Measurements from ENCODE around the gene SMTNL2.

SMTNL2 gene

DNA sequence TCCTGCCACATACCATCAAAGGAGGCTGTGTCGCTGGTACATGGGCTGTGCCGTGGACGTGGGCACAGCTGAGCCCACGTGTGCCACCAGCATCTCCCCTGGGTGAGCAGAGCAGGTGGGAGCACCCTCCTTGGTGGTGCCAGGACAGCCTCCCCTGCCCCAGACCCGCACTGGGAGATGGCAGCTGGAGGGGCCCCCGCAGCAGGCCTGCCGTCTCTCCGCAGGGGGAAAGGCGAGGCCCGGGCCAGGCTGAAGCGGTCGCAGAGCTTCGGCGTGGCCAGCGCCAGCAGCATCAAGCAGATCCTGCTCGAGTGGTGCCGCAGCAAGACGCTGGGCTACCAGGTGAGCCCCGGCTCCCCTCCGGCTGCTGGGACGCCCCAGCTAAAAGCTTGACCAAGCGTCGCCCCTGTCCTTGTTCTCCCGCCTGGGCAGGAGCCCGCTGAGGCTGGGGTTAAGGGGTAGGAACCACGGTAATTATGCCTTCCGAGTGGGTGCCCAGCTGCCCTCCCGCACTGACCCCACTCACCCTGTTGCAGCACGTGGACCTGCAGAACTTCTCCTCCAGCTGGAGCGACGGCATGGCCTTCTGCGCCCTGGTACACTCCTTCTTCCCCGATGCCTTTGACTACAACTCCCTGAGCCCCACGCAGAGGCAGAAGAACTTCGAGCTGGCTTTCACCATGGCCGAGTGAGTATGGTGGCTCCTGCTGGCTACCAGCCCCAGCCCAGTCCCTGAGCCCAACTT is 12.5 kb downstream of the SMTNL2 start:
- Histone ChIP-seq H2BK12ac (ENCODE audit: low read length in 2 of 2) (no peak overlapping the region), H3K4me2 (ENCODE audit: low read length, poor library complexity, severe bottlenecking) (no peak overlapping the region), H3K4ac (ENCODE audit: low read depth in 1 of 2, low read length in 2 of 2) (no peak overlapping the region), H3K4me1 (ENCODE audit: control insufficient read depth, insufficient read depth, low read depth, low read length) (peaks cover 25% of the 10 kb centered on the region), H3K23ac (ENCODE audit: low read length in 2 of 2) (no peak overlapping the region), H2AFZ (ENCODE audit: low read depth, low read length) (no peak overlapping the region), H3K18ac (ENCODE audit: low read depth in 1 of 2, low read length in 2 of 2) (no peak overlapping the region), H2BK5ac (ENCODE audit: low read depth, low read length, poor library complexity, severe bottlenecking) (no peak overlapping the region), H4K91ac (ENCODE audit: low read length) (no peak overlapping the region), H3K14ac (ENCODE audit: low read length in 2 of 2) (peak overlapping the region in 1 of 2 experiments; percentile 82), H3K36me3 (ENCODE audit: control insufficient read depth in 1 of 2, insufficient read depth in 2 of 2, low read depth in 1 of 2, low read length in 2 of 2) (peaks cover 0 to 26% of the 10 kb centered on the region in 2 experiments), H3K4me3 (ENCODE audit: insufficient read depth in 1 of 2, low read depth in 1 of 2, low read length in 2 of 2) (no peak overlapping the region), H4K8ac (ENCODE audit: low read length) (no peak overlapping the region), H3K27me3 (ENCODE audit: control insufficient read depth in 1 of 2, insufficient read depth in 1 of 2, low read length in 2 of 2) (peaks cover 26 to 30% of the 10 kb centered on the region in 2 experiments), H2BK15ac (ENCODE audit: low read depth, poor library complexity, severe bottlenecking) (no peak overlapping the region), H2BK120ac (ENCODE audit: low read depth, low read length) (no peak overlapping the region), H3K79me1 (replicated peaks; ENCODE audit: low read length, poor library complexity, severe bottlenecking) (no peaks in the 10 kb centered on the region), H3K9ac (ENCODE audit: low read length) (no peak overlapping the region), H2AK5ac (ENCODE audit: low read length, severe bottlenecking) (no peak overlapping the region), H3K9me3 (ENCODE audit: control insufficient read depth, low read length) (no peaks in the 10 kb centered on the region), H3K27ac (ENCODE audit: low read length, poor library complexity, severe bottlenecking) (no peak overlapping the region)
- 94% methylated on average over 36 of the region's 36 CpGs for WGBS
- DNase-seq: no peak

- Histone ChIP-seq H3K9ac (ENCODE audit: low read length) (no peak overlapping the region), H4K8ac (ENCODE audit: low read length) (no peak overlapping the region), H2BK15ac (ENCODE audit: low read depth, poor library complexity, severe bottlenecking) (peak overlapping the region; percentile 36), H2AK5ac (ENCODE audit: low read length, severe bottlenecking) (peak overlapping the region; percentile 53), H3K27ac (ENCODE audit: low read length, poor library complexity, severe bottlenecking) (no peak overlapping the region), H3K4ac (ENCODE audit: low read depth in 1 of 2, low read length in 2 of 2) (no peak overlapping the region), H3K14ac (ENCODE audit: low read length in 2 of 2) (no peak overlapping the region), H3K4me1 (ENCODE audit: control insufficient read depth, insufficient read depth, low read depth, low read length) (peaks cover 24% of the 10 kb centered on the region), H3K27me3 (ENCODE audit: control insufficient read depth in 1 of 2, insufficient read depth in 1 of 2, low read length in 2 of 2) (peaks cover 24 to 25% of the 10 kb centered on the region in 2 experiments), H3K36me3 (ENCODE audit: control insufficient read depth in 1 of 2, insufficient read depth in 2 of 2, low read depth in 1 of 2, low read length in 2 of 2) (peaks cover 0 to 26% of the 10 kb centered on the region in 2 experiments), H2BK5ac (ENCODE audit: low read depth, low read length, poor library complexity, severe bottlenecking) (no peak overlapping the region), H3K4me3 (ENCODE audit: insufficient read depth in 1 of 2, low read depth in 1 of 2, low read length in 2 of 2) (no peak overlapping the region), H3K4me2 (ENCODE audit: low read length, poor library complexity, severe bottlenecking) (no peak overlapping the region), H3K18ac (ENCODE audit: low read depth in 1 of 2, low read length in 2 of 2) (no peak overlapping the region), H3K9me3 (ENCODE audit: control insufficient read depth, low read length) (no peaks in the 10 kb centered on the region), H2AFZ (ENCODE audit: low read depth, low read length) (no peak overlapping the region), H2BK12ac (ENCODE audit: low read length in 2 of 2) (no peak overlapping the region), H4K91ac (ENCODE audit: low read length) (no peak overlapping the region), H3K23ac (ENCODE audit: low read length in 2 of 2) (no peak overlapping the region), H3K79me1 (replicated peaks; ENCODE audit: low read length, poor library complexity, severe bottlenecking) (no peaks in the 10 kb centered on the region), H2BK120ac (ENCODE audit: low read depth, low read length) (no peak overlapping the region)
- DNase-seq: no peak
- 66% methylated on average over 13 of the region's 13 CpGs for WGBS
These were observed 13.6 kb downstream of the SMTNL2 start for GRCh38 chr17:4597975-4598374.

GRCh38 chr17:4598776-4599504 is 14.6 kb downstream of the SMTNL2 start:
- Histone ChIP-seq H3K23ac (ENCODE audit: low read length in 2 of 2) (no peak overlapping the region), H3K14ac (ENCODE audit: low read length in 2 of 2) (peak overlapping the region in 1 of 2 experiments; percentile 68), H3K36me3 (ENCODE audit: control insufficient read depth in 1 of 2, insufficient read depth in 2 of 2, low read depth in 1 of 2, low read length in 2 of 2) (peaks cover 0 to 26% of the 10 kb centered on the region in 2 experiments), H4K8ac (ENCODE audit: low read length) (no peak overlapping the region), H2BK5ac (ENCODE audit: low read depth, low read length, poor library complexity, severe bottlenecking) (no peak overlapping the region), H3K4me3 (ENCODE audit: insufficient read depth in 1 of 2, low read depth in 1 of 2, low read length in 2 of 2) (peak overlapping the region in 1 of 2 experiments; percentile 50), H3K27me3 (ENCODE audit: control insufficient read depth in 1 of 2, insufficient read depth in 1 of 2, low read length in 2 of 2) (peaks cover 25 to 26% of the 10 kb centered on the region in 2 experiments), H2AK5ac (ENCODE audit: low read length, severe bottlenecking) (peak overlapping the region; percentile 39), H2BK12ac (ENCODE audit: low read length in 2 of 2) (no peak overlapping the region), H4K91ac (ENCODE audit: low read length) (peak overlapping the region; percentile 57), H3K9ac (ENCODE audit: low read length) (peak overlapping the region; percentile 20), H3K4me1 (ENCODE audit: control insufficient read depth, insufficient read depth, low read depth, low read length) (peaks cover 23% of the 10 kb centered on the region), H3K4me2 (ENCODE audit: low read length, poor library complexity, severe bottlenecking) (no peak overlapping the region), H3K27ac (ENCODE audit: low read length, poor library complexity, severe bottlenecking) (no peak overlapping the region), H3K18ac (ENCODE audit: low read depth in 1 of 2, low read length in 2 of 2) (no peak overlapping the region), H2BK15ac (ENCODE audit: low read depth, poor library complexity, severe bottlenecking) (no peak overlapping the region), H2AFZ (ENCODE audit: low read depth, low read length) (no peak overlapping the region), H3K4ac (ENCODE audit: low read depth in 1 of 2, low read length in 2 of 2) (no peak overlapping the region), H3K79me1 (replicated peaks; ENCODE audit: low read length, poor library complexity, severe bottlenecking) (no peaks in the 10 kb centered on the region), H2BK120ac (ENCODE audit: low read depth, low read length) (no peak overlapping the region), H3K9me3 (ENCODE audit: control insufficient read depth, low read length) (no peaks in the 10 kb centered on the region)
- WGBS: 77% methylated on average over 20 of the region's 20 CpGs
- DNase-seq: peak; percentile 50
